Neural cell (in vitro differentiated cells): ENCODE results near the gene SUSD2. TPM values are rescaled to one million over a fixed set of nuclear protein-coding genes. Genes with fewer than 3 reads are reported as not detected.

ENCODE experiments used
- H2AFZ ChIP-seq: fragments of 200-600, 300-800 bp; sonication (generic), shearing (Covaris generic); 2 replicates; pipeline ENCODE4 v1.6.0; 2014; ENCODE audit warnings: low read depth, mild to moderate bottlenecking, antibody characterized with exemption, low read length, moderate library complexity
- H3F3A ChIP-seq: fragments of 200-600 bp; shearing (Covaris generic); 2 replicates; pipeline ENCODE4 v1.6.1; 2016; ENCODE audit warnings: mild to moderate bottlenecking, moderate library complexity, mixed read lengths, antibody characterized with exemption, low read length; ENCODE audit not compliant: insufficient read depth, poor library complexity, severe bottlenecking
- H3K27ac ChIP-seq: fragments of 200-600, 300-800 bp; sonication (generic), shearing (Covaris generic); 2 replicates; pipeline ENCODE4 v1.5.1; 2014; ENCODE audit warnings: mild to moderate bottlenecking, low read length, moderate library complexity
- H3K27me3 ChIP-seq: fragments of 300-800, 200-600 bp; sonication (generic), shearing (Covaris generic); 2 replicates; pipeline ENCODE4 v1.6.0; 2014; ENCODE audit warnings: mild to moderate bottlenecking, low read depth, low read length, moderate library complexity; ENCODE audit not compliant: insufficient read depth
- H3K36me3 ChIP-seq: fragments of 300-800, 200-600 bp; sonication (generic), shearing (Covaris generic); 2 replicates; pipeline ENCODE4 v1.5.1; 2014; ENCODE audit warnings: mild to moderate bottlenecking, antibody characterized with exemption, low read length, moderate library complexity; ENCODE audit not compliant: insufficient read depth
- H3K4me2 ChIP-seq: fragments of 300-800, 200-600 bp; sonication (generic), shearing (Covaris generic); 2 replicates; pipeline ENCODE4 v1.6.0; 2014; ENCODE audit warnings: mild to moderate bottlenecking, low read length
- H3K4me3 ChIP-seq: fragments of 300-800, 200-600 bp; sonication (generic), shearing (Covaris generic); 2 replicates; pipeline ENCODE4 v1.5.1; 2014; ENCODE audit warnings: mild to moderate bottlenecking, low read length, moderate library complexity
- H3K79me2 ChIP-seq: fragments of 200-600 bp; shearing (Covaris generic); replicated peaks from 2 replicates; pipeline ENCODE4 v1.6.0; 2014; ENCODE audit warnings: mild to moderate bottlenecking, low read length, moderate library complexity; ENCODE audit not compliant: insufficient read depth
- H3K9ac ChIP-seq: fragments of 300-800, 200-600 bp; sonication (generic), shearing (Covaris generic); 2 replicates; pipeline ENCODE4 v1.6.1; 2016; ENCODE audit warnings: mild to moderate bottlenecking, low read length, mixed read lengths
- H3K9me2 ChIP-seq: fragments of 200-600 bp; shearing (Covaris generic); 2 replicates; pipeline ENCODE4 v1.6.1; 2016; ENCODE audit warnings: mild to moderate bottlenecking, low read length, mixed read lengths; ENCODE audit not compliant: insufficient read depth
- H3K9me3 ChIP-seq: fragments of 200-600, 300-800 bp; sonication (generic), shearing (Covaris generic); 2 replicates; pipeline ENCODE4 v1.6.1; 2016; ENCODE audit warnings: mild to moderate bottlenecking, mixed run types, low read length, moderate library complexity, mixed read lengths
- H4K20me1 ChIP-seq: fragments of 200-600 bp; shearing (Covaris generic); 2 replicates; pipeline ENCODE4 v1.6.1; 2016; ENCODE audit warnings: mild to moderate bottlenecking, mixed run types; ENCODE audit not compliant: insufficient read depth
- EP300 ChIP-seq: fragments of 450-650 bp; conservative IDR thresholded peaks from 2 replicates; pipeline ENCODE4 v1.6.1; 2014; ENCODE audit warnings: antibody characterized with exemption, mild to moderate bottlenecking, moderate library complexity; ENCODE audit not compliant: poor library complexity, severe bottlenecking
- EZH2 ChIP-seq: fragments of 200-600, 300-800 bp; shearing (Covaris generic), sonication (generic); IDR thresholded peaks from 2 replicates; pipeline ENCODE4 v1.6.1; 2014; ENCODE audit warnings: antibody characterized with exemption, low read length, borderline replicate concordance, mild to moderate bottlenecking; ENCODE audit not compliant: insufficient read depth, poor library complexity, severe bottlenecking
- MXI1 ChIP-seq: fragments of 450-650 bp; conservative IDR thresholded peaks from 2 replicates; pipeline ENCODE4 v1.6.1; 2014; ENCODE audit warnings: antibody characterized with exemption, mild to moderate bottlenecking; ENCODE audit not compliant: poor library complexity, severe bottlenecking
- POLR2AphosphoS5 ChIP-seq: IDR thresholded peaks from 2 replicates; pipeline ENCODE4 v1.6.1; 2012
- RAD21 ChIP-seq: fragments of 450-650 bp; conservative IDR thresholded peaks from 2 replicates; pipeline ENCODE4 v1.6.1; 2014; ENCODE audit warnings: antibody characterized with exemption, mild to moderate bottlenecking, moderate library complexity
- SMC3 ChIP-seq: fragments of 450-650 bp; conservative IDR thresholded peaks from 2 replicates; pipeline ENCODE4 v1.6.1; 2014; ENCODE audit warnings: antibody characterized with exemption, mild to moderate bottlenecking, moderate library complexity; ENCODE audit not compliant: poor library complexity
- TAF1 ChIP-seq: IDR thresholded peaks from 2 replicates; pipeline ENCODE4 v1.6.1; 2012; ENCODE audit warnings: low read depth
- polyA plus RNA-seq: library from polyadenylated mRNA; depleted of rRNA; stranded (reverse); fragments of >200 nt; gene quantifications from 2 replicates; pipeline ENCODE4 v1.2.3, GENCODE V29; 2014
- TF ChIP-seq, protein P1 (sequence below): fragments of 450-650 bp; IDR thresholded peaks from 2 replicates; pipeline ENCODE4 v1.5.1; 2014; ENCODE audit warnings: antibody characterized with exemption, mild to moderate bottlenecking, moderate library complexity; ENCODE audit not compliant: poor library complexity, severe bottlenecking
- TF ChIP-seq, protein P2 (sequence below): IDR thresholded peaks from 2 replicates; pipeline ENCODE4 v1.6.1; 2012; ENCODE audit warnings: borderline replicate concordance

SUSD2 gene
- polyA plus RNA-seq, 1 donor from 2014 or later: 0.20 TPM

DNA sequence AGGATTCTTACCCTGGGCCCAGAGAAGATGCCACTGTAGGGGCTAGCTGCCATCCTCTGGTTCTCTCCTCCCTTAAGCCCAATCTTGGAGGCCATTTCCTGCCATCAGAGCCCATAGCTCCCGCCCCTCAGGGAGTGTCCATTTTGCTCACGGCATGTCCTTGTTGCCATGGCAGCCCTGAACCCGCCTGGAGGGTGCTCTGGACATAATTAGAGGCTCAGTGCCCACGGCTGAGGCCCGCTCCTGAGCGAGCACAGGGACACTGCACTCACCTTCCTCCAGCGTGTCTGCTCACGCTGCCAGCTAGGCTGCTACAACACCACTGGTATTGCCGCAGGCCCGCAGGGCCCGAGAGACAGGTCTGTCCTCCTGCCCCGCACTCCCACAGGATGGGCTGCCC lies 11.1 kb upstream of the SUSD2 start:
- H3K27me3 ChIP-seq: no peaks in the 10 kb centered on the region
- no peaks in the 10 kb centered on the region for H3K79me2 ChIP-seq
- H4K20me1 ChIP-seq: no peaks in the 10 kb centered on the region
- peaks cover 7% of the 10 kb centered on the region for H3K36me3 ChIP-seq
- no peak overlapping the region for H2AFZ ChIP-seq
- TF ChIP-seq POLR2AphosphoS5 (peak; percentile 80), EZH2 (no peak)
- H3K27ac ChIP-seq: peak overlapping the region; percentile 5
- H3K9me2 ChIP-seq: no peaks in the 10 kb centered on the region
- no peak overlapping the region for H3K4me2 ChIP-seq
- no peak overlapping the region for H3K4me3 ChIP-seq
- no peak overlapping the region for H3K9ac ChIP-seq
- no peaks in the 10 kb centered on the region for H3K9me3 ChIP-seq
- no peaks in the 10 kb centered on the region for H3F3A ChIP-seq

DNA sequence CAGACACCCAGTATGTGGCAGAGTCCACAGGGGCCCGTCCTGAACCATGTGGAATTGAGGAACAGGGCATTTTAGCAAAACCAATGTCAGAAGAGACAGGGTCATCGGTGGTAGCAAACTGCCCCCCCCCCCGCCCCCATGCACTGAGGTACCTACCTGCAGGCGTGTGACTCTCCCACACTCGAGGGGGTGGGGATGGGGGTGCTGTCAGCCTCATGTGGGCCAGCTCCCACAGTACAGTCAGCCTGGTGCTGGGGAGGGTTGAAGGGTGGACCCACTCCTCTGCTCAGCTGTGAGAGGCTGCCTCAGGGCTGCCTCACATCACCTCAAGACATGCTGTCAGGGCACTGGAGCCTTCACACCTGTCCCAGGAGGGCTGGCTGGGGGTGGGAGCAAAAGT lies 10.7 kb upstream of the SUSD2 start:
- no peaks in the 10 kb centered on the region for H3F3A ChIP-seq
- no peak overlapping the region for H2AFZ ChIP-seq
- H3K36me3 ChIP-seq: peaks cover 7% of the 10 kb centered on the region
- TF ChIP-seq RAD21 (no peak), SMC3 (no peak), POLR2AphosphoS5 (no peak), MXI1 (no peak), EP300 (no peak), TAF1 (no peak), EZH2 (no peak)
- TF ChIP-seq, protein P1, sequence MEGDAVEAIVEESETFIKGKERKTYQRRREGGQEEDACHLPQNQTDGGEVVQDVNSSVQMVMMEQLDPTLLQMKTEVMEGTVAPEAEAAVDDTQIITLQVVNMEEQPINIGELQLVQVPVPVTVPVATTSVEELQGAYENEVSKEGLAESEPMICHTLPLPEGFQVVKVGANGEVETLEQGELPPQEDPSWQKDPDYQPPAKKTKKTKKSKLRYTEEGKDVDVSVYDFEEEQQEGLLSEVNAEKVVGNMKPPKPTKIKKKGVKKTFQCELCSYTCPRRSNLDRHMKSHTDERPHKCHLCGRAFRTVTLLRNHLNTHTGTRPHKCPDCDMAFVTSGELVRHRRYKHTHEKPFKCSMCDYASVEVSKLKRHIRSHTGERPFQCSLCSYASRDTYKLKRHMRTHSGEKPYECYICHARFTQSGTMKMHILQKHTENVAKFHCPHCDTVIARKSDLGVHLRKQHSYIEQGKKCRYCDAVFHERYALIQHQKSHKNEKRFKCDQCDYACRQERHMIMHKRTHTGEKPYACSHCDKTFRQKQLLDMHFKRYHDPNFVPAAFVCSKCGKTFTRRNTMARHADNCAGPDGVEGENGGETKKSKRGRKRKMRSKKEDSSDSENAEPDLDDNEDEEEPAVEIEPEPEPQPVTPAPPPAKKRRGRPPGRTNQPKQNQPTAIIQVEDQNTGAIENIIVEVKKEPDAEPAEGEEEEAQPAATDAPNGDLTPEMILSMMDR: no peak
- TF ChIP-seq, protein P2, sequence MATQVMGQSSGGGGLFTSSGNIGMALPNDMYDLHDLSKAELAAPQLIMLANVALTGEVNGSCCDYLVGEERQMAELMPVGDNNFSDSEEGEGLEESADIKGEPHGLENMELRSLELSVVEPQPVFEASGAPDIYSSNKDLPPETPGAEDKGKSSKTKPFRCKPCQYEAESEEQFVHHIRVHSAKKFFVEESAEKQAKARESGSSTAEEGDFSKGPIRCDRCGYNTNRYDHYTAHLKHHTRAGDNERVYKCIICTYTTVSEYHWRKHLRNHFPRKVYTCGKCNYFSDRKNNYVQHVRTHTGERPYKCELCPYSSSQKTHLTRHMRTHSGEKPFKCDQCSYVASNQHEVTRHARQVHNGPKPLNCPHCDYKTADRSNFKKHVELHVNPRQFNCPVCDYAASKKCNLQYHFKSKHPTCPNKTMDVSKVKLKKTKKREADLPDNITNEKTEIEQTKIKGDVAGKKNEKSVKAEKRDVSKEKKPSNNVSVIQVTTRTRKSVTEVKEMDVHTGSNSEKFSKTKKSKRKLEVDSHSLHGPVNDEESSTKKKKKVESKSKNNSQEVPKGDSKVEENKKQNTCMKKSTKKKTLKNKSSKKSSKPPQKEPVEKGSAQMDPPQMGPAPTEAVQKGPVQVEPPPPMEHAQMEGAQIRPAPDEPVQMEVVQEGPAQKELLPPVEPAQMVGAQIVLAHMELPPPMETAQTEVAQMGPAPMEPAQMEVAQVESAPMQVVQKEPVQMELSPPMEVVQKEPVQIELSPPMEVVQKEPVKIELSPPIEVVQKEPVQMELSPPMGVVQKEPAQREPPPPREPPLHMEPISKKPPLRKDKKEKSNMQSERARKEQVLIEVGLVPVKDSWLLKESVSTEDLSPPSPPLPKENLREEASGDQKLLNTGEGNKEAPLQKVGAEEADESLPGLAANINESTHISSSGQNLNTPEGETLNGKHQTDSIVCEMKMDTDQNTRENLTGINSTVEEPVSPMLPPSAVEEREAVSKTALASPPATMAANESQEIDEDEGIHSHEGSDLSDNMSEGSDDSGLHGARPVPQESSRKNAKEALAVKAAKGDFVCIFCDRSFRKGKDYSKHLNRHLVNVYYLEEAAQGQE: no peak
- no peak overlapping the region for H3K4me3 ChIP-seq
- H3K9me3 ChIP-seq: no peaks in the 10 kb centered on the region
- no peaks in the 10 kb centered on the region for H3K79me2 ChIP-seq
- no peak overlapping the region for H3K9ac ChIP-seq
- H3K27ac ChIP-seq: no peak overlapping the region
- no peaks in the 10 kb centered on the region for H4K20me1 ChIP-seq
- H3K27me3 ChIP-seq: no peaks in the 10 kb centered on the region
- no peaks in the 10 kb centered on the region for H3K9me2 ChIP-seq
- H3K4me2 ChIP-seq: no peak overlapping the region

DNA sequence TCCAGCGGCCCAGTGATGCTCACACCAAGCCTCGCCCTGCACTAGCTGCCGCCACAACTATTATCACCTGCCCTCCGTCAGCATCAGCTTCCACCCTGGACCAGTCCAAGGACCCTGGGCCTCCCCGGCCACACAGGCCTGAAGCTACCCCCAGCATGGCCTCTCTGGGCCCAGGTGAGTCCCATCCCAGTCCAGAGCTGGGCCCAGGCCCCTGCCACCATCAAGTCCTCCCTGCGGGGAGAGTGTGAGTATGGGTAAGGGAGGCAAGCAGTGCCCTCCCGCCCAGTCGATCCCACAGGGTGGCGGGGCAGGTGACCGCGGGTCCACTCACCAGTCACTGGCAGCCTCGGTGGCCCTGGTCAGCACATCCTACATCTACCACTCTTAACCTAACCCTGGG lies 9.5 kb upstream of the SUSD2 start:
- Histone ChIP-seq H3K27me3 (no peaks in the 10 kb centered on the region), H4K20me1 (no peaks in the 10 kb centered on the region), H3K9me3 (no peaks in the 10 kb centered on the region), H3K79me2 (no peaks in the 10 kb centered on the region), H3K9me2 (no peaks in the 10 kb centered on the region), H3K9ac (no peak overlapping the region), H3K4me2 (no peak overlapping the region), H3K27ac (no peak overlapping the region), H3K36me3 (peaks cover 7% of the 10 kb centered on the region), H3K4me3 (no peak overlapping the region), H3F3A (no peaks in the 10 kb centered on the region), H2AFZ (no peak overlapping the region)
- no peak for TF ChIP-seq EP300
- TF ChIP-seq, protein P1: no peak
- TF ChIP-seq, protein P2: no peak
- TF ChIP-seq RAD21: no peak
- TF ChIP-seq TAF1: no peak
- no peak for TF ChIP-seq EZH2
- no peak for TF ChIP-seq POLR2AphosphoS5
- TF ChIP-seq SMC3: no peak
- no peak for TF ChIP-seq MXI1
